Activated CD4-positive, alpha-beta memory T cell treated with anti-CD3 and anti-CD28 coated beads for 36 hours (primary cell): ENCODE data around the gene CMA1. TPM values are rescaled to one million over a fixed set of nuclear protein-coding genes. Genes with fewer than 3 reads are reported as not detected.

Experiments used
- CTCF ChIA-PET: fragments of 350-600 bp; sonication (Branson Sonifier 250); formaldehyde crosslinking; loops from one replicate; lab custom pipeline; 2021; ENCODE audit warnings: antibody characterized with exemption, inconsistent platforms; lab: Charles Lee
- POLR2A ChIA-PET: fragments of 350-600 bp; sonication (Branson Sonifier 250); formaldehyde crosslinking; loops from one replicate; lab custom pipeline; 2021; ENCODE audit warnings: antibody characterized with exemption; lab: Charles Lee
- DNase-seq: peaks from one replicate; pipeline ENCODE4 v3.0.0-alpha.2; 2020
- H3K27ac Mint-ChIP-seq: one replicate; pipeline ENCODE4 v1.8.0; 2021; ENCODE audit warnings: mixed read lengths
- H3K27me3 Mint-ChIP-seq: one replicate; pipeline ENCODE4 v1.8.0; 2021; ENCODE audit warnings: mixed read lengths
- H3K36me3 Mint-ChIP-seq: one replicate; pipeline ENCODE4 v1.8.0; 2021; ENCODE audit warnings: mixed read lengths
- H3K4me1 Mint-ChIP-seq: one replicate; pipeline ENCODE4 v1.8.0; 2021; ENCODE audit warnings: low read depth, mixed read lengths
- H3K4me3 Mint-ChIP-seq: one replicate; pipeline ENCODE4 v1.8.0; 2021; ENCODE audit warnings: mild to moderate bottlenecking, mixed read lengths
- H3K9me3 Mint-ChIP-seq: one replicate; pipeline ENCODE4 v1.8.0; 2021; ENCODE audit warnings: mixed read lengths
- intact Hi-C: fragments of 100-400 bp; cut with micrococcal nuclease; formaldehyde crosslinking; loops from one replicate; pipeline ENCODE4 v1.15.1; 2023
- total RNA-seq, 2 experiments: library from RNA; stranded (reverse); gene quantifications; one replicate each; pipeline ENCODE4 v1.2.3, GENCODE V29; 2021

The CMA1 gene
- total RNA-seq, 2 experiments from 2014 or later, result not detected

- CTCF ChIA-PET, result no interaction called here
- intact Hi-C loops, result no loop called here
Observed at GRCh38 chr14:24463017-24463883, 44.8 kb downstream of the CMA1 start.

GRCh38 chr14:24461336-24461735 lies 46.7 kb downstream of the CMA1 start:
- peaks cover 6% of the 10 kb centered on the region for H3K36me3 Mint-ChIP-seq
- intact Hi-C loops, result no loop called here
- H3K27ac Mint-ChIP-seq, result no peak overlapping the region
- no peak overlapping the region for H3K4me3 Mint-ChIP-seq
- DNase-seq, result no peak
- no peaks in the 10 kb centered on the region for H3K27me3 Mint-ChIP-seq
- POLR2A ChIA-PET, result no interaction called here
- peaks cover 8% of the 10 kb centered on the region for H3K9me3 Mint-ChIP-seq
- CTCF ChIA-PET, result no interaction called here
- peaks cover 25% of the 10 kb centered on the region for H3K4me1 Mint-ChIP-seq

More at GRCh38 chr14:24463017-24463883, 44.8 kb downstream of the CMA1 start:
- no peaks in the 10 kb centered on the region for H3K36me3 Mint-ChIP-seq
- POLR2A ChIA-PET, result no interaction called here
- no peak overlapping the region for H3K4me3 Mint-ChIP-seq
- no peaks in the 10 kb centered on the region for H3K27me3 Mint-ChIP-seq
- H3K27ac Mint-ChIP-seq, result no peak overlapping the region
- peaks cover 25% of the 10 kb centered on the region for H3K4me1 Mint-ChIP-seq
- DNase-seq, result no peak
- H3K9me3 Mint-ChIP-seq, result no peaks in the 10 kb centered on the region

GRCh38 chr14:24459331-24459730 lies 48.7 kb downstream of the CMA1 start:
- intact Hi-C loops, result no loop called here
- ChIA-PET CTCF (no interaction called here), POLR2A (no interaction called here)
- peaks cover 6% of the 10 kb centered on the region for H3K36me3 Mint-ChIP-seq
- peaks cover 11% of the 10 kb centered on the region for H3K4me1 Mint-ChIP-seq
- no peaks in the 10 kb centered on the region for H3K27me3 Mint-ChIP-seq
- no peak for DNase-seq
- H3K9me3 Mint-ChIP-seq, result peaks cover 8% of the 10 kb centered on the region
- H3K27ac Mint-ChIP-seq, result no peak overlapping the region
- no peak overlapping the region for H3K4me3 Mint-ChIP-seq

GRCh38 chr14:24458736-24459135 lies 49.3 kb downstream of the CMA1 start:
- Mint-ChIP-seq H3K4me3 (no peak overlapping the region), H3K4me1 (peaks cover 5% of the 10 kb centered on the region), H3K36me3 (peaks cover 11% of the 10 kb centered on the region), H3K27me3 (no peaks in the 10 kb centered on the region), H3K9me3 (peaks cover 11% of the 10 kb centered on the region), H3K27ac (no peak overlapping the region)
- intact Hi-C loops, result no loop called here
- DNase-seq, result no peak
- POLR2A ChIA-PET, result no interaction called here
- CTCF ChIA-PET, result no interaction called here

GRCh38 chr14:24456980-24457379 lies 51.1 kb downstream of the CMA1 start:
- POLR2A ChIA-PET, result no interaction called here
- Mint-ChIP-seq H3K27me3 (no peaks in the 10 kb centered on the region), H3K27ac (no peak overlapping the region), H3K4me3 (no peak overlapping the region), H3K36me3 (peaks cover 19% of the 10 kb centered on the region), H3K9me3 (peaks cover 11% of the 10 kb centered on the region), H3K4me1 (no peaks in the 10 kb centered on the region)
- CTCF ChIA-PET, result interaction anchor here (0.8 kb wide), 1 partner anchor 124 kb away, joined by 3 read pairs; no protein-coding TSS in a partner anchor
- DNase-seq, result no peak
- intact Hi-C loops, result no loop called here

Other genes starting within 250 kb of the CMA1 start
- 1 to 10 TPM; 3.7 to 4.5 TPM for gene TGM1, start 245.1 kb downstream of the CMA1 start, total RNA-seq
- gene RABGGTA, start 236.7 kb downstream of the CMA1 start, total RNA-seq, result 10 to 100 TPM; 39.5 to 40.6 TPM
- gene DHRS1, start 208.5 kb downstream of the CMA1 start, total RNA-seq, result 10 to 100 TPM; 14.7 to 14.9 TPM
- 10 to 100 TPM; 30.7 to 30.9 TPM for gene NOP9, start 208.4 kb downstream of the CMA1 start, total RNA-seq
- gene CIDEB, start 200.3 kb downstream of the CMA1 start, total RNA-seq, result 10 to 100 TPM; 22.6 to 25.8 TPM
- gene LTB4R2, start 198.1 kb downstream of the CMA1 start, total RNA-seq, result 1 to 10 TPM; 9.4 to 9.6 TPM
- gene LTB4R, start 196.8 kb downstream of the CMA1 start, total RNA-seq, result 10 to 100 TPM; 15.4 to 16.7 TPM
- 1 to 10 TPM; 1.6 to 2.4 TPM for gene ADCY4, start 173.2 kb downstream of the CMA1 start, total RNA-seq
- gene RIPK3, start 168.3 kb downstream of the CMA1 start, total RNA-seq, result 10 to 100 TPM; 11.0 to 11.8 TPM
- not detected for gene NFATC4, start 140.1 kb downstream of the CMA1 start, total RNA-seq
- under 1 TPM; 0.02 to 0.22 TPM for gene NYNRIN, start 109.3 kb downstream of the CMA1 start, total RNA-seq
- 1 to 10 TPM; 8.6 to 9.3 TPM for gene CBLN3, start 78.6 kb downstream of the CMA1 start, total RNA-seq
- 10 to 100 TPM; 62.5 to 62.9 TPM for gene KHNYN, start 78.3 kb downstream of the CMA1 start, total RNA-seq
- gene SDR39U1, start 65.5 kb downstream of the CMA1 start, total RNA-seq, result 10 to 100 TPM; 36.2 to 43.8 TPM
- not detected for gene CTSG, start 68.0 kb upstream of the CMA1 start, total RNA-seq
- 10 to 100 TPM; 65.6 to 67.9 TPM for gene GZMH, start 101.4 kb upstream of the CMA1 start, total RNA-seq
- gene GZMB, start 125.9 kb upstream of the CMA1 start, total RNA-seq, result 1,000 to 10,000 TPM; 2,258 to 2,294 TPM